Stimulated activated CD8-positive, alpha-beta memory T cell treated with anti-CD3 and anti-CD28 coated beads, Interleukin-15, amount 100 ng/mL, for 4 hours (primary cell): ENCODE results near the gene TNRC6A.
"Not testable (repeated sequence)": the region's sequence is repeated elsewhere in the genome, so short reads cannot be mapped to it uniquely, and the experiment has no call there.

Experiments used
- DNase-seq, 2 donors: peaks; one replicate each; pipeline ENCODE4 v3.0.0-alpha.2; 2020; ENCODE audit warnings: low read depth in 2 of 2

TNRC6A gene

GRCh38 chr16:24758373-24758772, 28.9 kb downstream of the TNRC6A start:
- no peak for DNase-seq

- no peak for DNase-seq
These were observed 29.6 kb downstream of the TNRC6A start for GRCh38 chr16:24759006-24759405.

DNA sequence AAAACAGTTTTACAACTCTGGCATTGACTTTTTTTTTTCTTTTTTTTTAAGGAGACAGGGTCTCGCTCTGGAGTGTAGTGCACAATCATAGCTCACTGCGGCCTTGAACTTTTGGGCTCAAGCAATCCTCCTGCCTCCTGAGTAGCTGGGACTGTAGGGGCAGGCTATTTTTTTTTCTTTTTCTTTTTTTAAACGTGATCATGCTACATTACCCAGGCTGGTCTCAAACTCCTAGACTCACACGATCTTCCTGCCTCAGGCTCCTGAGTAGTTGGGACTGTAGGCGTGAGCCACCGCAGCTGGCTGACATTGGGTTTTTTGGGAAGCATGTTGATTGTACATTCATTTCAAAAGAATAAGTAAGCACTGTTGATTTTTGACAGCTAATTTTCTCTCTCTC, 32.1 kb downstream of the TNRC6A start:
- DNase-seq = no peak

DNA sequence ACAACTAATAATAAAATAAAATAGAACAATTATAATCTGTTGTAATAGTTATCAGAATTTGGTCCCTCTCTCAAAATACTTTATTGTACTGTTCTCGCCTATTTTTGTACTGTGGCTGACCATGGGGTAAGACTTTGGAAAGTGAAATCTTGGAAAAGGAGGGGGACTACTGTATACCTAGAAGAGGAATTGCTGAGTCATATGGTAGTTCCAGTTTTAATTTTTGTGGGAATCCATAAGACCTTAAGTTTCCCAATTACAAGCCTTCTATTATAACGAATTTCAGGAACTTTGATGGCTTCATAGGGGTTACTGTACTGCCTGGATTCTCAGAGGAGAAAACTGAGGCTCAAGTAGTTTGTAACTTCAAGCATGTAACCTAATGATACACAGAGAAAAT, 35.5 kb downstream of the TNRC6A start:
- DNase-seq = no peak

DNA sequence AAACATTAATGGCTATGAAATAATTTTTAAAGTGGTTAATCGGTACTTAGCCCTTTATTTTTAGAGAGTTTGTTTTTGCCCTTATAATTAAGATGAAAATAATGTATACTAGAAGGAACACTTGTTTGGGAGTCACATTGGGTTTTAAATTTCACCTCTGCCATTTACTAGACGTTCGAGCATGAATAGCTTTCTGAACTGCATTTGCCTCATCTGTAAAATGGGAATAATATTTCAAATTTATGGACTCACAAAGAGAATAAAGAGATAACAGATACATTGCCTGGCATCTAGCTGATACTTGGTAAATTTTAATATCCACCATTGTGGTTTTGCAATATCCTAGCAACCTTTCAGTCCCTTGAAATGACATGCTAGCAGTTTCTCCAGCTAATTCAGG, 36.6 kb downstream of the TNRC6A start:
- DNase-seq = no peak

DNA sequence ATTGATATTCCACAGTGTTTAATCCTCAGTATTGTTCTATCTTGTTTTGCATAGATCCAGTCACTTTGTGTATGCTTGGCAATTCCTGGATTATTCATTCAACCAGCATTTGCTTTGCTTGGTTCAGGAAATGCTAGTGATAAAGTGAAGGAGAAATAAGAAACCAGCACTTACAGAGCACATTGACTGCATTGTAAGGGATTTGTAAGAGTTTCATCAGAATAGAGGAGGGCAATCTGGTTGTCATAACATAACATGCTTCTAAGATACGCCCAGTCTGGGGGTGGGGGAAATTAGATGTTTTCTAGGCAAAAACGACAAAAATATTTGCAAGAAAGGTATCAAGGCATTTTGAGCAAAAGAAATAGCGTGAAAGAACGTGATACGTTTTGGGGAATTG, 40.4 kb downstream of the TNRC6A start:
- DNase-seq = no peak

DNA sequence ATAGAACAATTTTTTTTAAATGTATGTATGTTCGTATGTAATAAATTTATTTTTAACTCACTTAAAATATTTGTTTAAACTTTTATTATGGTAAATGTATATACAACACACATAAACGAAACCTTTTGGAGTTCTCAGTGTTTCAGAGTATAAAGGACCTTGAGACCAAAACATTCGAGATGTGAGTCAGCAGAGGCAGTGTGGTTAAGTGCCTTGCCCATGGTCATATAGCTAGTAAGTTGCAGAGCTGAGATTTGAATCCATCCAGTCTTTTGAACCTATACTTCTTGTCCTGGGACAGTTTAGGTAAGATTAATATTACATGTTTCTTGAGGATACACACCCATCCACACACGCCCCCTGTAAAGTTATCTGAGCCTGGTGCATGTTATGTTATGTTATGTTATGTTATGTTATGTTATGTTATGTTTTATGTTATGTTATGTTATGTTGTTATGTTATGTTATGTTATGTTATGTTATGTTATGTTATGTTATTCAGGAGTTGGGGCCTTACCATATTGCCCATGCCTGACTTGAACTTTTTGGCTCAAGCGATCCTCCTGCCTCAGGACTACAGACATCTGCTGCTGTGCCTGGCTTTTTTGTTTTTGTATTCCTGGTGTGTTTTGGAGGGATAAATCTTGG, 41.8 kb downstream of the TNRC6A start:
- DNase-seq = no peak

- DNase-seq = no peak
These were observed 42.3 kb downstream of the TNRC6A start for GRCh38 chr16:24771779-24772157.

GRCh38 chr16:24773771-24774427, 44.4 kb downstream of the TNRC6A start:
- DNase-seq = no peak

- DNase-seq = no peak
These were observed 45.1 kb downstream of the TNRC6A start for GRCh38 chr16:24774510-24774909.

DNA sequence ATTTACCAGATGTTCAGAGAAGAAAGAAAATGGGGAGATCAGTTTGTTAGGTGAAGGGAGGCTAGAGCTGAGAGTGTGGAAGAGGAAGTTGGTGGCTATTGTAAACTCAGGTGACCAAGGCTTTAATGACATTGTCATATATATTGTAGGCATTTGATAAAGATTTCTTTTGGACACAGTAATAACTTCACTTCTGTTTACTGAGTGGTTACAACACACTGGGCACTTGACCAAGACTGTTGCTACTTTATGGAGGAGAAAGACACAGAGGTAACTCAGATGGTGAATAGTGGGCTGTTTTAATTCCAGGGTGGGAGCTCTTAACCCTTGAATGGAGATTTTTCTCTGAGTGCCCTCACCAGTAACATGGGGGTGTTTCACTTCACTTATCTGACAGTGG, 46.0 kb downstream of the TNRC6A start:
- DNase-seq = no peak

GRCh38 chr16:24776501-24777220, 47.2 kb downstream of the TNRC6A start:
- DNase-seq = no peak

GRCh38 chr16:24778671-24779070, 49.2 kb downstream of the TNRC6A start:
- no peak for DNase-seq

DNA sequence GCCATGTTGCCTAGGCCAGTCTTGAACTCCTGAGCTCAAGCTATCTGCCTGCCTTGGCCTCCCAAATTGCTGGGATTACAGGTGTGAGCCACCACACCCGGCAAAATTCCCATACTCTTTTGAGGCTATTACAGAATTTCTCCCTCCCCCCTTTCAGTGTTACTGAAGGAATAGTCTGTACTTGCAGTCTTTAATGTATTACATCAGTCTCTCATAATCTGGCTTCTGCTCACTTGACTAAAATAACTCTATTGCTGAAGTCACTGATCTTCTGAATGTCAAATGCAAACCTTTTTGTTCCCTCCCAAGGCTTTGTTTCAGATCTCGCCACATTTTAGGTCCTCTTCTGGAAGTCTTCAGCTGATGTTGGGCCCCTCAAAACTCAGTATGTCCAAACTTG, 51.8 kb downstream of the TNRC6A start:
- no peak for DNase-seq

DNA sequence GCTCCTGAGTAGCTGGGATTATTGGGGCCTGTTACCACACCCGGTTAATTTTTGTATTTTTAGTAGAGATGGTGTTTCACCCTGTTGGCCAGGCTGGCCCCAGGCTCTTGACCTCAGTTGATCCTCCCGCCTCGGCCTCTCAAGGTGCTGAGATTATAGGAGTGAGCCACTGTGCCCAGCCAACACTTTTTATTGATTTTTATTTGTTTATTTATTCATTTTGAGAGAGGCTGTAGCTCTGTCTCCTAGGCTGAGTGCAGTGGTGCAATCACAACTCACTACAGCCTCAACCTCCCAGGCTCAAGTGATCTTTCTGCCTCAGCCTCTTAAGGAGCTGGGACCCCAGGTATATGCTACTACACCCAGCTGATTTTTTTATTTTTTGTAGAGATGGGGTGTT, 54.7 kb downstream of the TNRC6A start:
- DNase-seq = no peak

DNA sequence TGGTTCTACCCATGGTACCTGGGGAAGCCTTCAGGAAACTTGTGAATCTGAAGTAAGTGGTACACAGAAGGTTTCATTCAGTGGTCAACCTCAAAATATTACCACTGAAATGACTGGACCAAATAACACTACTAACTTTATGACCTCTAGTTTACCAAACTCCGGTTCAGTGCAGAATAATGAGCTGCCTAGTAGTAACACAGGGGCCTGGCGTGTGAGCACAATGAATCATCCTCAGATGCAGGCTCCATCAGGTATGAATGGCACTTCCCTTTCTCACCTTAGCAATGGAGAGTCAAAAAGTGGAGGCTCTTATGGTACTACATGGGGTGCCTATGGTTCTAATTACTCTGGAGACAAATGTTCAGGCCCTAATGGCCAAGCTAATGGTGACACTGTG, 60.4 kb downstream of the TNRC6A start:
- no peak for DNase-seq

DNA sequence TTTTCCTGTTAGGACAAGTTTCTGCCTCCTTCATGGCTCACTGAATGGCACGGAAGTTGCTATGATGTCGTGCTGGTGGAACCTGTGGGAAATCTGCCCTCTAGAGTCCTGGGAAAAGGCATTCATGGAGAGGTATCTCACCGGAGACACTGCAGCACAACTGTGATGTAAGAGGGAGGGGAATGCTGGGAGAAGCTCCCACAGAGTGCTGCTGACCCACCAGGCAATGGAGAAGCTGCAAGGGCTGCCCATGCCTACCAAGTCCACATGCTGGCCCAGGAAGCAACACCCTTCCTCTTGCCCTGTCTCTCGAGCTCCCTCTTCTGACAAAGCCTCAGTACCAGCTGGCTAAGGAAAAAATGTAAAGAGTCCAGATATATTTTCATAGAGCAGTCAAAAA, 71.1 kb downstream of the TNRC6A start:
- no peak for DNase-seq

DNA sequence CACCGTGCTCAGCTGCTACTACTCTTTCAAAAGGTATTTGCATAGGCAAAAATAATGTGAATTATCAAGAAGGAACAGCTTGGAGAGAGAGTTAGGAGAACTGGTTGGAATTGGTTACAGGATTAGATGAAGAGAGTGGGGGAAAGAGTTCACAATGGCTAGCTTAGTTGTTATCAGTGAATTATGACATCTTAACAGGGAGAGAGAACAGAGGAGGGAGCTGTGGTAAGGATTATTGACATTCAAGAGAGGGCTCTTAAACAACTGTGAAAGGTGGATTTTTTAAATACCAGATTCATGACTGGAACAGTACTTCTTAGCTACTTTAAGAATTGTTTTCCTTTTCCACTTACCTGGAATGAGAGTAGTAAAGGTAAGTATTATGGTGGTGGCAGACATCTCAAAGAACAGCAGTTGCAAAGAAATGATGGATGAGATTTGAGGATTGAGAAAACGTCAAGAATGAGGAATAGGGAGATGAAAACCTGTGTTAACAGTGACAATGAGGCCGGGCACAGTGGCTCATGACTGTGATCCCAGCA, 72.4 kb downstream of the TNRC6A start:
- DNase-seq = no peak

DNA sequence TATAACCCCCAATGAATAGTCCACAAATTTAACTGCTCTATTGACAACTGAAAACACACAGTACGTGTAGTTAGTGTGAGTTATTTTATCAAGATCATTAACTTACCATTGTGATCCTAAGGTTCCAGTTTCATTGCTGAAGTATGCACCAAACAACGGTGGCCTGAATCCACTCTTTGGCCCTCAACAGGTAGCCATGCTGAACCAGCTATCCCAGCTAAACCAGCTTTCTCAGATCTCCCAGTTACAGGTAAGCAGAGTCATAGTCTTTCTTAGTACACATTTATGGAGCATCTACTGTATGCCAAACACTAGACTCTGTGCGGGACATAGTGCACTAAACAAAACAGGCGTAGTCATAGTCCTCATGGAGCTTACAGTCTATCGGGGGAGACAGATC, 76.0 kb downstream of the TNRC6A start:
- DNase-seq = no peak

GRCh38 chr16:24807301-24807700, 77.8 kb downstream of the TNRC6A start:
- DNase-seq = no peak

GRCh38 chr16:24810951-24811843, 81.7 kb downstream of the TNRC6A start:
- no peak for DNase-seq

DNA sequence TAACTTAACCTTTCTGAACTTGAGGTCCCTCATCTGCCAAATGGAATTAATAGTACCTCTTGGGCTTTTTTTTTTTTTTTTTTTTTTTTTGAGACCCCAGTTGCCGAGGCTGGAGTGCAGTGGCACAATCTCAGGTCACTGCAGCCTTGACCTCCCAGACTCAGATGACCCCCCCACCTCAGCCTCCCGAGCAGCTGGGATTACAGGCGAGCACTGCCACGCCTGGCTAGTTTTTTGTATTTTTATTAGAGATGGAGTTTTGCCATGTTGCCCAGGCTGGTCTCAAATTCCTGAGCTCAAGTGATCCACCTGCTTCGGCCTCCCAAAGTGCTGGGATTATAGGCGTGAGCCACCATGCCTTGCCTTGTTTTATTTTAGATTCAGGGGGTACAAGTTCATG, 83.4 kb downstream of the TNRC6A start:
- DNase-seq = not testable (repeated sequence)
